GM13976 (cell line): Measurements from ENCODE around the gene HELZ.

ENCODE experiments used
- DNase-seq: peaks from one replicate; pipeline ENCODE4 v3.0.0; 2012; ENCODE audit warnings: low spot score
- CTCF ChIP-seq: IDR thresholded peaks from 2 replicates; pipeline ENCODE4 v1.5.1; 2012; ENCODE audit warnings: borderline replicate concordance, mild to moderate bottlenecking; ENCODE audit not compliant: insufficient read depth; ENCODE audit errors: extremely low read depth, missing control alignments, control extremely low read depth
- in situ Hi-C: fragments of 300-500 bp; cut with MboI; formaldehyde crosslinking; loops from one replicate; pipeline ENCODE4 v1.12.0; 2022; ENCODE audit warnings: low sequenced_read_pairs, mixed read lengths, inconsistent platforms; ENCODE audit not compliant: unreplicated experiment

HELZ gene

GRCh38 chr17:67071595-67071994 lies 173.4 kb downstream of the HELZ start:
- DNase-seq = no peak

DNA sequence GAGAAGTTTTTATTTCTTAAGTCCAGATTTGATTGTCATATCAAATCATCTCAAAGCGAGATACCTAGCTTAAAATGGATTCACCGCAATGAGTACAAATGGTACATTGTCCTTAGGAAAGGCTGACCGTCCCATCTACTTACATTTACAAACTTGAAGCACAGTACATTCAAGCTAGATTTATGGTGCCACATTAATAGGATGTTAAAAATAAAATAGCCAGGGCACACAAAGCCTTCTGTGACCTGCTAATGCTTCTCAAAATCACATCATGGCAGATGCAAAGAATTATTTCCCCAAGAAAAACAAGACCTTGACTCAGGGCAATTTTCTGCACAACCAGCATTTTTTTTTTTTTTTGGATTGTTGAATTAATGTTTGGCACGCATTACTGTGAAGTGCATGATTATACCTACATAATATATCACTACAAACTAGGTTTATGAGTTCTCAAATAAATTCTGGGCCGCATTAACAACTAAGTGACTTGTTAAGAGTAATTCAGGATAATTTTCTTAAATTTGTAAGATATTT lies 175.3 kb downstream of the HELZ start:
- TF ChIP-seq CTCF = no peak
- in situ Hi-C loops = no loop called here
- no peak for DNase-seq

More at GRCh38 chr17:67071595-67071994, 173.4 kb downstream of the HELZ start:
- in situ Hi-C loops = no loop called here
- TF ChIP-seq CTCF = no peak

GRCh38 chr17:67068999-67069398 lies 176.0 kb downstream of the HELZ start:
- in situ Hi-C loops = no loop called here
- TF ChIP-seq CTCF = no peak
- no peak for DNase-seq

- no peak for DNase-seq
- in situ Hi-C loops = no loop called here
- no peak for TF ChIP-seq CTCF
Observed at GRCh38 chr17:67067571-67068482, 177.2 kb downstream of the HELZ start.

- no peak for DNase-seq
- no peak for TF ChIP-seq CTCF
- in situ Hi-C loops = no loop called here
Observed at GRCh38 chr17:67066717-67067116, 178.3 kb downstream of the HELZ start.

- in situ Hi-C loops = no loop called here
- DNase-seq = no peak
- no peak for TF ChIP-seq CTCF
Observed at GRCh38 chr17:67063141-67063540, 181.9 kb downstream of the HELZ start.
